22Rv1 (cell line): Measurements from ENCODE around the gene ANP32B.
A peak's percentile ranks its signal among the peaks of the same experiment; 100 is the strongest.

ENCODE experiments used
- H3K27ac ChIP-seq: fragments of 450-650 bp; 2 replicates; pipeline ENCODE4 v1.5.1; 2017
- ZFX ChIP-seq: fragments of 450-650 bp; IDR thresholded peaks from 2 replicates; pipeline ENCODE4 v1.6.1; 2017; ENCODE audit warnings: antibody characterized with exemption, borderline replicate concordance
- TF ChIP-seq, protein P1 (sequence below): fragments of 450-650 bp; IDR thresholded peaks from 2 replicates; pipeline ENCODE4 v1.5.1; 2017; ENCODE audit warnings: mild to moderate bottlenecking

ANP32B gene

DNA sequence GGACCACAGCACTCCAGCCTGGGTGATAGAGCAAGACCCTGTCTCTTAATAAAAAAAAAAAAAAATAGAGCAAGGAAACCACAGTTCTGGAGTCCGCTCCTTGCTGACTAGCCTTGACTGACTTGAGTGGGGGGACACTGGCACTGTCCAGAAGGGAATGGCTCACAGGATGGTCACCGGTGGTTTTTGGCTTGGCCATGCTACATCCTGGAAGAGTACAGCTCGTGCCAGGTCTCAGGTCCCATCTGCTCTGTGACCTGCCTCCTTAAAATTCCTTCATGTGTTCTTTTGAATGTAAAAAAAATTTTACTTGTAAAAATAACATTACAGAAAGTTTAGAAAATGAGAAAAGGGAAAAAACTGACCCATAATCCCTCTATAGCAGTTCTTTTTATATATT, 79.0 kb downstream of the ANP32B start:
- TF ChIP-seq, protein P1, sequence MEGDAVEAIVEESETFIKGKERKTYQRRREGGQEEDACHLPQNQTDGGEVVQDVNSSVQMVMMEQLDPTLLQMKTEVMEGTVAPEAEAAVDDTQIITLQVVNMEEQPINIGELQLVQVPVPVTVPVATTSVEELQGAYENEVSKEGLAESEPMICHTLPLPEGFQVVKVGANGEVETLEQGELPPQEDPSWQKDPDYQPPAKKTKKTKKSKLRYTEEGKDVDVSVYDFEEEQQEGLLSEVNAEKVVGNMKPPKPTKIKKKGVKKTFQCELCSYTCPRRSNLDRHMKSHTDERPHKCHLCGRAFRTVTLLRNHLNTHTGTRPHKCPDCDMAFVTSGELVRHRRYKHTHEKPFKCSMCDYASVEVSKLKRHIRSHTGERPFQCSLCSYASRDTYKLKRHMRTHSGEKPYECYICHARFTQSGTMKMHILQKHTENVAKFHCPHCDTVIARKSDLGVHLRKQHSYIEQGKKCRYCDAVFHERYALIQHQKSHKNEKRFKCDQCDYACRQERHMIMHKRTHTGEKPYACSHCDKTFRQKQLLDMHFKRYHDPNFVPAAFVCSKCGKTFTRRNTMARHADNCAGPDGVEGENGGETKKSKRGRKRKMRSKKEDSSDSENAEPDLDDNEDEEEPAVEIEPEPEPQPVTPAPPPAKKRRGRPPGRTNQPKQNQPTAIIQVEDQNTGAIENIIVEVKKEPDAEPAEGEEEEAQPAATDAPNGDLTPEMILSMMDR: no peak
- TF ChIP-seq ZFX: no peak
- H3K27ac ChIP-seq: 0 out of 2 replicates have a peak overlapping the region, but pooled peaks have one; percentile 3

DNA sequence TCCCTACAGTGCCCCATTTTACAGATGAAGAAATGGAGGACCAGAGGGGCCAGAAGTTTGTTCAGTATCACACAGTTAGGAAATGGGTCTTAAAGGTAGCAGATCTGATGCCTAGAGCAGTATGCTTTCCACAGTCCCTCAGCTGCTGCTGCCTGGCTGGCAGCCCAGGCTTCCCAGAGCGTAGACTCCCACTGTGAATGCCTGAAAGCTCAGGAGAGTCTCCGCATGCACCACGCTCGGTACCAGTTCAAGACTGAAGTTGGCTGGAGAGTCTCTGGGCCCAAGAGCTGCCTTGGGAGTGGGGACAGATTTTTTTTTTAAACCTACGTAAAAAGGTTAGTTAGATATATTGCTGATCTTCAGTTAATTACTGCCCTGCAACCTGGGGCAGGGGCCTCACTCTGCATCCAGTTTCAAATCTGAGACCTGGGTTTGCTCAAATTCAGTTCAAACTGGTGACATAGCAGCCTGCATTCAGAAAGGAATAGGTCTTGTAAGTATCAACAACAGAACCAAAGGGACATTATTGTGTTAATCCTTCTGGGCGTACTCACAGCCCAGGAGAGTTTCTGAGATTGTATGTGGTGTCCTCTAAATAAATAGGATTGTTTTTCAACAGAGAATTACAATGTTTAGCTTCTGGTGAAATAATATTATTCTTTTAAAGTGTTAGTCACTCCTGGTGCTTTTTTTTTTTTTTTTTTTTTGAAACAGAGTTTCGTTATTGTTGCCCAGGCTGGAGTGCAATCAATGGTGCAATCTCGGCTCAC, 81.7 kb downstream of the ANP32B start:
- no peak for TF ChIP-seq ZFX
- TF ChIP-seq, protein P1: no peak
- H3K27ac ChIP-seq: no peak overlapping the region
